HG03558 (cell line): Measurements from ENCODE around the gene SPACDR.
"Not testable (repeated sequence)": the region's sequence is repeated elsewhere in the genome, so short reads cannot be mapped to it uniquely, and the experiment has no call there.

ENCODE experiments used
- ATAC-seq: cut with Tn5 transposase; IDR thresholded peaks from one replicate; pipeline ENCODE4 v1.9.1; 2021; ENCODE audit warnings: moderate number of reproducible peaks; ENCODE audit not compliant: unreplicated experiment; ENCODE audit errors: extremely low read depth

Gene SPACDR, protein sequence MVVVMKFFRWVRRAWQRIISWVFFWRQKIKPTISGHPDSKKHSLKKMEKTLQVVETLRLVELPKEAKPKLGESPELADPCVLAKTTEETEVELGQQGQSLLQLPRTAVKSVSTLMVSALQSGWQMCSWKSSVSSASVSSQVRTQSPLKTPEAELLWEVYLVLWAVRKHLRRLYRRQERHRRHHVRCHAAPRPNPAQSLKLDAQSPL

DNA sequence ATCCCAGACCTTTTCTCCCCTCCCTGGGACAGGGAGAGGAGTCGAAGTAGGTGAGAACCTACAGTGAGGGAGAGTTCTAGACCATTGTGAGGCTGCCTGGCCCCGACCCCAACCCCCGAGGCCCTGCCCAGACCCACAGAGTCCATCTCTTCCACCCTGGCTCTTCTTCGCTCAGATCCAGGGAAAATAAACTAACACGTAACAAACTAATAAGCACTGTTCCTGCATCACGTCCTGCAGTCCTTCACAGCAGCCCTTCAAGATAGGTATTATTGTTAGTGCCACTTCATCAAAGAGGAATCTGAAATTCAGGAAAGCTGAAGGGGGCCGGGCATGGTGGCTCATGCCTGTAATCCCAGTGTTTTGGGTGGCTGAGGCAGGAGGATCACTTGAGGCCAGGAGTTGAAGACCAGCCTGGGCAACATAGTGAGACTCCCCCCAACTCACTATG is at the start of gene SPACDR:
Gene SPACDR, minus strand, starts transcription at position 51 of the 451 bp plus-strand sequence. CDS start 235 bp downstream, outside the sequence.
- no peak for ATAC-seq

GRCh38 chr7:100513212-100513810 is 49.3 kb upstream of the SPACDR start:
- ATAC-seq: no peak

DNA sequence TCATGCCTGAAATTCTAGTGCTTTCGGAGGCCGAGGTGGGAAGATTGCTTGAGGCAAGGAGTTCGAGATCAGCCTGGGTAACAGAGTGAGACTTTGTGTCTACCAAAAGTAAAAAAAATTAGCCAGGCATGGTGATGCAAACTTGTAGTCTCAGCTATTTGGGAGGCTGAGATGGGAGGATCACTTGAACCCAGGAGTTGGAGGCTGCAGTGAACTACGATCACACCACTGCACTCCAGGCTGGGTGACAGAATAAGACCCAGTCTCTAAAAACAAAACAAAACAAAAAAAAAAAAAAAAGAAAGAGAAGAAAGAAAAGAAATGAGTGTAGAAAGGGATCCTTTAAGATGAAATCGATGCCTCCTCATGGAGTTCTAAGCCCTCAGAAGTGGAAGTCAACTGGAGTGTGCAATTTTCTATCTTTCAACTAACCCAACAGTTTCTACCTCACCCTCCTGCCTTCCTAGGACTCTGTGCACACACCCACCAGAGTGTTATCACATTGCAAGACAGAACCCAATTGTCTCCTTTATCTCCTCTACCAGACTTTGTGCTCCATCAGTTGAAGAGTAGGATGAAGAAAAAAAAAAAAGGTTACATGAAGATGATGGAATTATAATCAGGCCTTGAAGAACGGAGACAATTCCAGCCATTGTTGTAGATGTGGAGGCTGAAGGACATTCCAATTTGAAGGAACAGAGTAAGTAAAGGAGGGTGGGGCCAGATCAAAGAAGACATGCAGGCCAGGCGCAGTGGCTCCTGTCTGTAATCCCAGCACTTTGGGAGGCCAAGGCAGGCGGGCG is 46.6 kb upstream of the SPACDR start:
- ATAC-seq: no peak

GRCh38 chr7:100509231-100509630 is 45.2 kb upstream of the SPACDR start:
- no peak for ATAC-seq

DNA sequence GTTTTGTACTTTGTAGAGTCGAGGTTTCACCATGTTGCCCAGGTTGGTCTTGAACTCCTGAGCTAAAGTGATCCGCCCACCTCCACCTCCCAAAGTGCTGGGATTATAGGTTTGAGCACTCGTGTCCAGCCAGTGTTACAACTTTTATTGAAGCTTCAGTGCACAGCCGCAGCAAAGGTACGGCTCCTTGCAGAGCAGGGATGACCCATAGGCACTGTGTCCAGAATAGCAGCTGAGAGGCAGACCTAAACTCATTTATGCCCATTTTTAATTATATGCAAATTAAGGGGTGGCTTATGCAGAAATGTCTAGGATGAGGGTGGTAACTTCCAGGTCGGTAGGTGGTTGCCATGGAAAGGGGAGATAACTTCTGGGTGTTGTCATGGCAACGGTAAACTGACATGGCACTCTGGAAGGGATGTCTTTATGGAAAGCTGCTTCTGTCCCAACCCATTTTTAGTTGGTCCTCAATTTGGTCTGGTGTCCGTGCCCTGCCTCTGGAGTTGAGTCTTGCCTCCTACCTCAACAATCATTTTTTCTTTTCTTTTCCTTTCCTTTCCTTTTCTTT is 42.4 kb upstream of the SPACDR start:
- no peak for ATAC-seq

DNA sequence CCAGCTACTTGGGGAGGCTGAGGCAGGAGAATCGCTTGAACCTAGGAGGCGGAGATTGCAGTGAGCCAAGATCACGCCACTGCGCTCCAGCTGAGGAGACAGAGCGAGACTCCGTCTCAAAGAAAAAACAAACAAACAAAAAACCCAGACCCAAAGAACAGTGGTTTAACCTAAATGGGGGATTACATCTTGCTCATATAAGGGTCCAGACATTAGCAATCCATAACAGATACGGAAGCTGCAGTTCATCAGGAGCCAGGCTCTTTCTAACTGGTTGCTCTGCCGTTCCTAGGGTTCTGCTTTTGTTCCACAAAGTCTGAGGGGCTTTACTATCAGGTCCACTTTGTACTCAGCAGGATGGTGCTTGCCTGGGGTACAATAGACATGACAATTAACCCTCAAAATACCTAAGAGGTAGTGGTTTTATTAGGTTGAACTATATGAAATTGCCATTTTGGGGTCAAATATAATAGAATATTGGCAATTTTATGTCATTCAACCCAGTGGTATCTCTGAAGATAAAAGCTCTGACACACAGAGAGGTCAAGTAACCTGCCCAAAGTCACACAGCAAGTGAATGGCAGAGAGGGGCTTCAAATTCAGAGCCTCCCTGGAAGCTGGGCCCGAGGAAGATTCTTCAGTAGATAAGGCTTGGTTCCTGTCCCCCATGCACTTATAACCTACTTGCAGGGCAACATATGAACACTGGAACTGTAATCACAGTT is 41.0 kb upstream of the SPACDR start:
- ATAC-seq: no peak

GRCh38 chr7:100504031-100504430 is 40.0 kb upstream of the SPACDR start:
- ATAC-seq: not testable (repeated sequence)

DNA sequence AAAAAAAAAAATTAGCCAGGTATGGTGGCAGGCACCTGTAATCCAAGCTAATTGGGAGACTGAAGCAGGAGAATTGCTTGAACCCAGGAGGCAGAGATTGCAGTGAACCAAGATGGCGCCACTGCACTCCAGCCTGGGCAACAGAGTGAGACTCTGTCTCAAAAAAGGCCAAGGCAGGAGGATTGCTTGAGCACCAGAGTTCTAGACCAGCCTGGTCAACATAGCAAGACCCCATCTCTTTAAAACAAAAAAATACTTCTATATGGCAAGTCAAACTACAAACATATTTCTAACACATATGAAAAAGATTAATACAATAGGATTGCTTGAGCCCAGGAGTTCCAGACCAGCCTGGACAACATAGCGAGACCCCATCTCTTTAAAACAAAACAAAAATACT is 36.7 kb upstream of the SPACDR start:
- ATAC-seq: not testable (repeated sequence)

- ATAC-seq: no peak
Observed at GRCh38 chr7:100496509-100496908, 32.4 kb upstream of the SPACDR start.

- no peak for ATAC-seq
Observed at GRCh38 chr7:100493476-100494264, 29.6 kb upstream of the SPACDR start.

DNA sequence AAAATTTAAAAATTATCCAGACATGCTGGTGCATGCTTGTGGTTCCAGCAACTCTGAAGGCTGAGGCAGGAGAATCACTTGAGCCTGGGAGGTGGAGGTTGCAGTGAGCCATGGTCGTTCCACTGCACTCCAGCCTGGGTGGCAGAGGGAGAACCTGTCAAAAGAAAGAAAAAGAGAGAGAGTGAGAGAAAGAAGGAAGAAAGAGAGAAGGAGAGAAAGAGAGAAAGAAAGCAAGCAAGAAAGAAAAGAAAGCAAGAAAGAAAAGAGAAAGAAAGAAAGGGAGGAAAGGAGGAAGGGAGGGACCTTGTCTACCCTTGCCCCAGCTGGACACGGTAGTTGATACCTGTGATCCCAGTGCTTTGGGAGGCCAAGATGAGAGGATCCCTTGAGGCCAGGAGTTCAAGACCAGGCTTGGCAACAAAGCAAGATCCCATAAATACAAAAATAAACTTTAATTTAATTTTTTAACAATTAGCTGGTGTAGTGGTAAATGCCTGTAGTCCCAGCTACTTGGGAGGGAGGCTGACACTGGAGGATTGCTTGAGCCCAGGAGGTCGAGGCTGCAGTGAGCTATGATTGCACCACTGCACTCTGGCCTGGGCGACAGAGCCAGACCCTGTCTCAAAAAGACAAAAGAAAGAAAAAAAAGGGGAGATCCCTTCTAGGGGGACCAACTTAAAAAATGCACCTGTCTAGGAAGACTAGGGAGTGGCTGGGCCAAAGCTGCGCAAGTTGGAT is 28.8 kb upstream of the SPACDR start:
- ATAC-seq: no peak

DNA sequence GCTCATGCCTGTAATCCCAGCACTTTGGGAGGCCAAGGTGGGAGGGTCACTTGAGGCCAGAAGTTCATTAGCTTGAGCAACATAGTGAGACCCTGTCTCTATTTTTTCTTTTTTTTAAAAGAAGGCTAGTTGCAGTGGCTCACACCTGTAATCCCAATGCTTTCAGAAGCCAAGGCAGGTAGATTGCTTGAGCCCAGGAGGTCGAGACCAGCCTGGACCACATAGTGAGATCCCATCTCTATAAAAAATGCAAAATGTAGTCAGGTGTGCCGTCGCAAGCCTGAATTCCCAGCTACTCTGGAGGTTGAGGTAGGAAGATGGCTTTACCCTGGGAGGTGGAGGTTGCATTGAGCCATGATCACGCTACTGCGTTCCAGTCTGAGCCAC is 27.1 kb upstream of the SPACDR start:
- ATAC-seq: no peak

DNA sequence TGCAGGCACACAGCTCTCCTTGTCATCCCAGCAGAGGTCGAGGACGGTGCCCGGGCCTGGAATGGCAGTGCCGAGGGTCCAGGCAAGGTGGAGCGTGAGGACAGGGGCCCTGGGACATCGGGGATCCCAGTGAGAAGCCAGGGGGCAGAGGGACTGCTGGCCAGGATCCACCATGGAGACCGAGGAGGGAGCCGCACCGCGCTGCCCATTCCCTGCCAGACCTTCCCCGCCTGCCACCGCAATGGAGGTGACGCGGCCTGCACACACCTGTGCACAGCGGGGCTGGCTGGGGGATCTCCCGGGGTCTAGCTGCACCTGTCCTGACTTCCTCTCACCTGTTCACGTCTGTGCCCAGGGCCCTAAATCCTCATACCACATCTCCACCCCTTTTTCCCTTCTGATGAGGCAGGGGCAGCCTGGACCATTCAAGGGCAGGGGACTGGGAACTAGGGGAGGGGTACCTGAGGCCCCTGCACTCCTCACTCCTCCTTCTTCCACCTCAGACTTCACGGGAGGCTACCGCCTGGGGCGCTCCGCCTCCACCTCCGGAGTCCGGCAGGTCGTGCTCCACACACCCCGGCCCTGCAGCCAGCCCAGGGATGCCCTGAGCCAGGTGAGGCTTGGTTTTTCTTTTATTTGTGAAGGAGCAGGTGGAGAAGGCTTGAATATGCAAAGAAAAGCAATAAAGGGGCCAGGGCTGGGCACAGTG is 26.6 kb upstream of the SPACDR start:
- no peak for ATAC-seq

DNA sequence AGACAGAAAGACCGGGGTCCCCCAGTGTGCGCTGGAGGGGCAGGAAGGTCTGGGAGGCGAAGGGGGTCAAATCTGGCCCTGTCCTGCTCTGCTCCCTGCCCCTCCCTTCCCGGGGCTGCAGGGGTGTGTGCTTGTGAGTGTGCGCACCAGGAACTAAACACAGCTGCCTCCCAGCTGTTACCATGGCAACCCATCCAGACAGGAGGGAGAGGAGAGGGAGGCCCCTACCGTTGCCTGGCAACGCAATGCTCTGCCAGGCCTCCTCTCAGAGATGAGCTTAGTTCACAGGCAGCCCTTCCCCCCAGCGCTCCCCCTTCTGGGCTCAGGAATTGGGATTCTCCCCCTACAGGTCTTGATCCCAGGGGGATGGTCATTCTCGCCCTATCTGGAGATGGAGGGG is 25.8 kb upstream of the SPACDR start:
- no peak for ATAC-seq

DNA sequence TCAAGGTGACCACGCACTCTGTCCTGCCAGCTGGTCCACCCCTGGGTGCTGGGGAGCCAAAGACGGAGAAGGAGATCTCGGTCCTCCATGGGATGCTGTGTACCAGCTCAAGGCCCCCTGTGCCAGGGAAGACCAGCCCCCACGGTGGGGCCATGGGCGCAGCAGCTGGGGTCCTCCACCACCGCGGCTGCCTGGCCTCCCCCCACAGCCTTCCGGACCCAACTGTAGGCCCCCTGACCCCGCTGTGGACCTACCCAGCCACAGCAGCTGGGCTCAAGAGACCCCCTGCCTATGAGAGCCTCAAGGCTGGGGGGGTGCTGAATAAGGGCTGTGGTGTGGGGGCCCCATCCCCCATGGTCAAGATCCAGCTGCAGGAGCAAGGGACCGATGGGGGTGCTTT is 25.1 kb upstream of the SPACDR start:
- no peak for ATAC-seq

DNA sequence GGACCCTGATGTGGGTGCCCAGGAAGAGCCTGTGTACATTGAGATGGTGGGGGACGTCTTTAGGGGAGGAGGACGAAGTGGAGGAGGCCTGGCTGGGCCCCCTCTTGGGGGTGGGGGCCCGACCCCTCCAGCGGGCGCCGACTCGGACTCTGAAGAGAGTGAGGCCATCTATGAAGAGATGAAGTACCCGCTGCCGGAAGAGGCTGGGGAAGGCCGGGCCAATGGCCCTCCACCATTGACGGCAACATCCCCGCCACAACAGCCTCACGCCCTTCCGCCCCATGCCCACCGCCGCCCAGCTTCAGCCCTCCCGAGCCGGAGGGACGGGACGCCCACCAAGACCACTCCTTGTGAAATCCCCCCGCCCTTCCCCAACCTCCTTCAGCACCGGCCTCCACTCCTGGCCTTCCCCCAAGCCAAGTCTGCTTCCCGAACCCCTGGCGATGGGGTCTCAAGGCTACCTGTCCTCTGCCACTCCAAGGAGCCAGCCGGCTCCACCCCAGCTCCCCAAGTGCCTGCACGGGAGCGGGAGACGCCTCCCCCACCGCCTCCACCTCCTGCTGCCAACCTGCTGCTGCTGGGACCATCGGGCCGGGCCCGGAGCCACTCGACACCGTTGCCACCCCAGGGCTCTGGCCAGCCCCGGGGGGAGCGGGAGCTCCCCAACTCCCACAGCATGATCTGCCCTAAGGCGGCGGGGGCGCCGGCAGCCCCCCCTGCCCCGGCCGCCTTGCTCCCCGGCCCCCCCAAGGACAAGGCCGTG is 24.5 kb upstream of the SPACDR start:
- no peak for ATAC-seq

DNA sequence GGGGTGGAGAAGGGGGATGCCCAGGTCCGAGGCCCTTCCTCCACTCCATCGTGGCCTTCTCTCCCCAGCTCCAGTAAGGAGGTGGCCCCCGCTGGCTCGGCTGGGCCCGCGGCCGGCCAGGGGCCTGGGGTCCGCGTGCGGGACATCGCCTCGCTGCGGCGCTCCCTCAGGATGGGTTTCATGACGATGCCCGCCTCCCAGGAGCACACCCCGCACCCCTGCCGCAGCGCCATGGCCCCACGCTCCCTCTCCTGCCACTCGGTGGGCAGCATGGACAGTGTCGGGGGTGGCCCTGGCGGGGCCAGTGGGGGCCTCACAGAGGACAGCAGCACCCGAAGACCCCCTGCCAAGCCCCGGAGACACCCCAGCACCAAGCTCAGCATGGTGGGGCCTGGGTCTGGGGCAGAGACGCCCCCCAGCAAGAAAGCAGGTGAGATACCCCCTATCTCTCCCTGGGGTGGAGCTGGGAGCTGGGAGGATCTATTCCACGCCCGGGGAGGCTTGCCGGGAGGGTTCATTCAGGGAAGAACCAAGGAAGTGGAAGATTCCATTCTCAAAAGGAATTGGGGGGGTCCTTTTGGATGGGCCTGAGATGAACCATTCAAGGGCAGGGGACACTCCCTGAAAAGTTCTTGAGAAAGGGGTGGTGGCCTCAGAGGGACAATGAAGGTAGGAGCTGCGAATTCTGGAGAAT is 22.8 kb upstream of the SPACDR start:
- no peak for ATAC-seq
